ENCODE results near the gene USP40. TPM values are rescaled to one million over a fixed set of nuclear protein-coding genes. Genes with fewer than 3 reads are reported as not detected.

USP40 gene
- total RNA-seq, 1 experiment from 2014 or later: 34.9 TPM

DNA sequence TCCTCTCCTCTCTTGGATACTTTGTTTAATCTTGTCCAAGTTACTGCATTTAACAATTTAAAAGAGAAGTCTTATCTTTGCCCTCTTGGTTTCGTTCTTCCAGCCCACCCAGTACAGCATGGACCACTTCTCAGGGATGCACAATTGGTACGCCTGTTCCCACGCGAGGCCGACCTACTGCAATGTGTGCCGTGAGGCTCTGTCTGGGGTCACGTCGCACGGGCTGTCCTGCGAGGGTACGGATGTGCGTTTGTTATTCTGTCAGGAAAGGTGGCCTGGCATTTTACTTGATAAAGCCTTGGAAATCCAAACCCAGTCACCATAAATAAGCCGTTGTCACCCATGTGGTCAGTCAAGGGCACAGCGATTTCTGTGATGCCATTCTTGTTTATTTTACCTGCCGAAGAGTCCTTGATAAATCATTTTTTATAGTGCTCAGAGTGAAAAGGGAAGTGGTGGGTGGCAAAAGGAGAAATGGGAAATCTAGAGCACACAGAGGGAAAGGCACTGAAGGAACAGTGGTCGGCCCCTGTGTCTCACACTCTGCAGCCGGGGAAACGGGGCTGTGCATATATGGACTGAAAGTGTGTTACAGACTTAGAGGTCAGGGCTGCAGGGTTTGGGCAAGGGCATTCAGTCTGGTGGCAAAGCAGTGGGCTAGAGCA lies 131.8 kb downstream of the USP40 start:
- Histone ChIP-seq H3K27ac (ENCODE audit: low read depth, low read length) (no peak overlapping the region), H2AFZ (ENCODE audit: low read depth, low read length, poor library complexity, severe bottlenecking) (no peak overlapping the region), H3K79me2 (ENCODE audit: insufficient read depth, low read length) (peaks cover 48% of the 10 kb centered on the region), H3K9me2 (ENCODE audit: insufficient read depth) (no peaks in the 10 kb centered on the region), H4K20me1 (ENCODE audit: insufficient read depth) (no peaks in the 10 kb centered on the region), H3K9me3 (ENCODE audit: control insufficient read depth in 1 of 2, insufficient read depth in 1 of 2, low read depth in 1 of 2, low read length in 2 of 2) (no peaks in the 10 kb centered on the region), H3K4me1 (ENCODE audit: control insufficient read depth in 1 of 2, insufficient read depth in 2 of 2, low read length in 2 of 2) (no peaks in the 10 kb centered on the region), H3K9ac (ENCODE audit: low read length) (no peak overlapping the region), H3K4me2 (ENCODE audit: low read length) (no peak overlapping the region), H3K36me3 (ENCODE audit: control insufficient read depth in 1 of 2, insufficient read depth in 2 of 2, low read length in 2 of 2) (peaks cover 13 to 21% of the 10 kb centered on the region in 2 experiments; a peak in 3 of 4 replicates), H3K27me3 (ENCODE audit: insufficient read depth, low read length) (no peaks in the 10 kb centered on the region), H3K4me3 (replicated peaks in 1 of 2; ENCODE audit: low read depth in 1 of 2, low read length in 2 of 2) (no peak overlapping the region)
- POLR2A ChIA-PET: no interaction called here
- RAD21 ChIA-PET (ENCODE audit: low non-redundant PET in 1 of 2, low total read pairs in 2 of 2, uncharacterized antibody in 2 of 2, unreplicated experiment in 2 of 2): no interaction called here
- no peak for DNase-seq (ENCODE audit: low read depth, low spot score)
- ATAC-seq: no peak
- intact Hi-C loops (cut with micrococcal nuclease): no loop called here
- TF ChIP-seq RAD21 (IDR thresholded peaks at IDR 0.05; ENCODE audit: low read depth) (no peak), EZH2phosphoT487 (IDR thresholded peaks at IDR 0.05; ENCODE audit: borderline replicate concordance) (no peak), ELF1 (IDR thresholded peaks at IDR 0.05; ENCODE audit: borderline replicate concordance, low read depth) (no peak), FOSL1 (IDR thresholded peaks at IDR 0.05; ENCODE audit: low read depth) (no peak), SP1 (IDR thresholded peaks at IDR 0.05; ENCODE audit: low read depth) (no peak), YY1 (IDR thresholded peaks at IDR 0.05; ENCODE audit: extremely low read depth, insufficient replicate concordance, low read depth, low read length) (no peak), POLR2AphosphoS5 (IDR thresholded peaks at IDR 0.05; ENCODE audit: low read depth, low read length) (no peak), ZNF274 (IDR thresholded peaks at IDR 0.05; ENCODE audit: low read depth, low read length) (no peak)
- TF ChIP-seq, protein P1, sequence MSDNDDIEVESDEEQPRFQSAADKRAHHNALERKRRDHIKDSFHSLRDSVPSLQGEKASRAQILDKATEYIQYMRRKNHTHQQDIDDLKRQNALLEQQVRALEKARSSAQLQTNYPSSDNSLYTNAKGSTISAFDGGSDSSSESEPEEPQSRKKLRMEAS (IDR thresholded peaks at IDR 0.05): no peak
- CTCF ChIA-PET: interaction anchor here (1.2 to 1.3 kb wide), 2 partner anchors 9 to 30 kb away, joined by 4 read pairs; no protein-coding TSS in a partner anchor
- no TSS peak for BruUV-seq (replicated peaks)

DNA sequence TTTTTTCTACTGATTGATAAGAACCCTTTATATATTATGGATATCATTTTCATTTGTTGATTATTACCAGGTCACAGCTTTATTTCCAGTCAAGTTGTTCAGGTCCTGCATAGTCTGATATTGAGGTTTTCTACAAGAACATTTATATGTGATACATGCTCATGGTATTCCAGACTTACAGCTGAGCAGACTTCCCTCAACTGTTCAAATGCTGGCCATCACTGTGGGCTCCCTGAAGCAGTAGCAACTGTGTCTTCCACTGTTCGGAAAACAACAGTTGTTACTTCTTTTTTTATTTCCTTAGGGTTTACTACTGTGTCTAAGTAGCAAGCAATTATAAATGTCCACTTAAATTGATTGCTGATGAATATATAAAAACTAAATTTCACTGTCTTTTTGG lies 132.8 kb downstream of the USP40 start:
- no peaks in the 10 kb centered on the region; a peak in 1 of 4 replicates for H3K4me1 ChIP-seq (ENCODE audit: control insufficient read depth in 1 of 2, insufficient read depth in 2 of 2, low read length in 2 of 2)
- ATAC-seq: no peak
- TF ChIP-seq SRF (IDR thresholded peaks at IDR 0.05; ENCODE audit: low read depth): no peak
- no peak for TF ChIP-seq ZFX (IDR thresholded peaks at IDR 0.05)
- TF ChIP-seq EZH2 (IDR thresholded peaks at IDR 0.05): no peak
- no peak for TF ChIP-seq RAD21 (IDR thresholded peaks at IDR 0.05; ENCODE audit: low read depth)
- TF ChIP-seq, protein P2, sequence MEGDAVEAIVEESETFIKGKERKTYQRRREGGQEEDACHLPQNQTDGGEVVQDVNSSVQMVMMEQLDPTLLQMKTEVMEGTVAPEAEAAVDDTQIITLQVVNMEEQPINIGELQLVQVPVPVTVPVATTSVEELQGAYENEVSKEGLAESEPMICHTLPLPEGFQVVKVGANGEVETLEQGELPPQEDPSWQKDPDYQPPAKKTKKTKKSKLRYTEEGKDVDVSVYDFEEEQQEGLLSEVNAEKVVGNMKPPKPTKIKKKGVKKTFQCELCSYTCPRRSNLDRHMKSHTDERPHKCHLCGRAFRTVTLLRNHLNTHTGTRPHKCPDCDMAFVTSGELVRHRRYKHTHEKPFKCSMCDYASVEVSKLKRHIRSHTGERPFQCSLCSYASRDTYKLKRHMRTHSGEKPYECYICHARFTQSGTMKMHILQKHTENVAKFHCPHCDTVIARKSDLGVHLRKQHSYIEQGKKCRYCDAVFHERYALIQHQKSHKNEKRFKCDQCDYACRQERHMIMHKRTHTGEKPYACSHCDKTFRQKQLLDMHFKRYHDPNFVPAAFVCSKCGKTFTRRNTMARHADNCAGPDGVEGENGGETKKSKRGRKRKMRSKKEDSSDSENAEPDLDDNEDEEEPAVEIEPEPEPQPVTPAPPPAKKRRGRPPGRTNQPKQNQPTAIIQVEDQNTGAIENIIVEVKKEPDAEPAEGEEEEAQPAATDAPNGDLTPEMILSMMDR (IDR thresholded peaks at IDR 0.05 in 2 of 3, conservative IDR thresholded peaks at IDR 0.05 in 1 of 3; ENCODE audit: borderline replicate concordance in 1 of 3, insufficient read depth in 1 of 3, low read depth in 2 of 3, low read length in 2 of 3): no peak
- TF ChIP-seq, protein P1 (IDR thresholded peaks at IDR 0.05): no peak
- TF ChIP-seq EGR1 (IDR thresholded peaks at IDR 0.05; ENCODE audit: low read depth): no peak
- TF ChIP-seq POLR2AphosphoS5 (IDR thresholded peaks at IDR 0.05; ENCODE audit: low read depth, low read length): no peak
- TF ChIP-seq SP1 (IDR thresholded peaks at IDR 0.05; ENCODE audit: low read depth): no peak
- TF ChIP-seq, protein P3, sequence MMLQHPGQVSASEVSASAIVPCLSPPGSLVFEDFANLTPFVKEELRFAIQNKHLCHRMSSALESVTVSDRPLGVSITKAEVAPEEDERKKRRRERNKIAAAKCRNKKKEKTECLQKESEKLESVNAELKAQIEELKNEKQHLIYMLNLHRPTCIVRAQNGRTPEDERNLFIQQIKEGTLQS (IDR thresholded peaks at IDR 0.05): no peak
- no peak for TF ChIP-seq EZH2phosphoT487 (IDR thresholded peaks at IDR 0.05; ENCODE audit: borderline replicate concordance)

More for the DNA sequence above, 132.8 kb downstream of the USP40 start:
- H3K4me2 ChIP-seq (ENCODE audit: low read length): no peak overlapping the region
- DNase-seq (ENCODE audit: low read depth, low spot score): no peak
- H3K4me3 ChIP-seq (replicated peaks in 1 of 2; ENCODE audit: low read depth in 1 of 2, low read length in 2 of 2): no peak overlapping the region
- no TSS peak for BruUV-seq (replicated peaks)
- H3K79me2 ChIP-seq (ENCODE audit: insufficient read depth, low read length): peaks cover 58% of the 10 kb centered on the region
- H3K27me3 ChIP-seq (ENCODE audit: insufficient read depth, low read length): no peaks in the 10 kb centered on the region
- ChIA-PET CTCF (interaction anchor here (1.2 to 1.3 kb wide), 2 partner anchors 10 to 29 kb away, joined by 4 read pairs; no protein-coding TSS in a partner anchor), POLR2A (no interaction called here), RAD21 (ENCODE audit: low non-redundant PET in 1 of 2, low total read pairs in 2 of 2, uncharacterized antibody in 2 of 2, unreplicated experiment in 2 of 2) (no interaction called here)
- H3K9me3 ChIP-seq (ENCODE audit: control insufficient read depth in 1 of 2, insufficient read depth in 1 of 2, low read depth in 1 of 2, low read length in 2 of 2): no peaks in the 10 kb centered on the region
- H3K9me2 ChIP-seq (ENCODE audit: insufficient read depth): no peaks in the 10 kb centered on the region
- H3K9ac ChIP-seq (ENCODE audit: low read length): no peak overlapping the region
- H3K27ac ChIP-seq (ENCODE audit: low read depth, low read length): no peak overlapping the region
- no peak overlapping the region for H2AFZ ChIP-seq (ENCODE audit: low read depth, low read length, poor library complexity, severe bottlenecking)
- H3K36me3 ChIP-seq (ENCODE audit: control insufficient read depth in 1 of 2, insufficient read depth in 2 of 2, low read length in 2 of 2): peaks cover 13 to 21% of the 10 kb centered on the region in 2 experiments; a peak in 3 of 4 replicates
- intact Hi-C loops (cut with micrococcal nuclease): no loop called here
- no peaks in the 10 kb centered on the region for H4K20me1 ChIP-seq (ENCODE audit: insufficient read depth)

Measured in HCT116 (cell line).